Type B pancreatic cell (in vitro differentiated cells): ENCODE results near the gene RUSC2. TPM values are rescaled to one million over a fixed set of nuclear protein-coding genes. Genes with fewer than 3 reads are reported as not detected.

Experiments used
- DNase-seq: peaks from one replicate; pipeline ENCODE4 v3.0.0; 2021; ENCODE audit warnings: mixed read lengths; ENCODE audit not compliant: unreplicated experiment; ENCODE audit errors: extremely low spot score
- H3K27ac Mint-ChIP-seq: 2 replicates; pipeline ENCODE4 v1.8.0; 2021; ENCODE audit warnings: mild to moderate bottlenecking, mixed read lengths
- H3K27me3 Mint-ChIP-seq: 2 replicates; pipeline ENCODE4 v1.8.0; 2021; ENCODE audit warnings: mixed read lengths
- H3K36me3 Mint-ChIP-seq: 2 replicates; pipeline ENCODE4 v1.8.0; 2021; ENCODE audit warnings: mixed read lengths
- H3K4me1 Mint-ChIP-seq: one replicate; pipeline ENCODE4 v1.8.0; 2021; ENCODE audit warnings: mixed read lengths; ENCODE audit not compliant: unreplicated experiment
- H3K4me3 Mint-ChIP-seq: 2 replicates; pipeline ENCODE4 v1.8.0; 2021; ENCODE audit warnings: mild to moderate bottlenecking, mixed read lengths
- H3K9me3 Mint-ChIP-seq: 2 replicates; pipeline ENCODE4 v1.8.0; 2021; ENCODE audit warnings: mixed read lengths
- CTCF ChIP-seq: fragments of 200-600 bp; sonication (generic); conservative IDR thresholded peaks from 2 replicates; pipeline ENCODE4 v1.5.0; 2021; ENCODE audit warnings: antibody characterized with exemption, mild to moderate bottlenecking
- total RNA-seq: library from RNA; stranded (reverse); gene quantifications from 2 replicates; pipeline ENCODE4 v1.2.1, GENCODE V29; 2021; ENCODE audit warnings: low replicate concordance

The RUSC2 gene
- total RNA-seq, 1 donor from 2014 or later = 22.1 TPM

GRCh38 chr9:35453786-35454185 is 36.1 kb upstream of the RUSC2 start:
- H3K36me3 Mint-ChIP-seq = no peaks in the 10 kb centered on the region
- DNase-seq = no peak
- no peak overlapping the region for H3K27ac Mint-ChIP-seq
- no peak for TF ChIP-seq CTCF
- no peak overlapping the region for H3K4me3 Mint-ChIP-seq
- peaks cover 4% of the 10 kb centered on the region for H3K9me3 Mint-ChIP-seq
- H3K4me1 Mint-ChIP-seq = no peaks in the 10 kb centered on the region
- H3K27me3 Mint-ChIP-seq = peaks cover 28% of the 10 kb centered on the region

- Mint-ChIP-seq H3K36me3 (peaks cover 3% of the 10 kb centered on the region), H3K27me3 (peaks cover 21% of the 10 kb centered on the region), H3K4me1 (no peaks in the 10 kb centered on the region), H3K9me3 (peaks cover 4% of the 10 kb centered on the region), H3K4me3 (no peak overlapping the region), H3K27ac (no peak overlapping the region)
- no peak for DNase-seq
- TF ChIP-seq CTCF = no peak
These were observed 25.5 kb upstream of the RUSC2 start for GRCh38 chr9:35464141-35465025.

GRCh38 chr9:35470340-35470739 is 19.6 kb upstream of the RUSC2 start:
- no peak for TF ChIP-seq CTCF
- H3K4me3 Mint-ChIP-seq = no peak overlapping the region
- H3K27ac Mint-ChIP-seq = no peak overlapping the region
- H3K36me3 Mint-ChIP-seq = no peaks in the 10 kb centered on the region
- H3K4me1 Mint-ChIP-seq = no peaks in the 10 kb centered on the region
- H3K9me3 Mint-ChIP-seq = no peaks in the 10 kb centered on the region
- H3K27me3 Mint-ChIP-seq = peaks cover 16% of the 10 kb centered on the region
- no peak for DNase-seq

GRCh38 chr9:35470894-35471293 is 19.0 kb upstream of the RUSC2 start:
- no peak for DNase-seq
- Mint-ChIP-seq H3K27me3 (peaks cover 19% of the 10 kb centered on the region), H3K4me3 (no peak overlapping the region), H3K4me1 (no peaks in the 10 kb centered on the region), H3K9me3 (no peaks in the 10 kb centered on the region), H3K27ac (no peak overlapping the region), H3K36me3 (no peaks in the 10 kb centered on the region)
- TF ChIP-seq CTCF = no peak

GRCh38 chr9:35476596-35476995 is 13.3 kb upstream of the RUSC2 start:
- H3K4me1 Mint-ChIP-seq = peaks cover 5% of the 10 kb centered on the region
- H3K9me3 Mint-ChIP-seq = no peaks in the 10 kb centered on the region
- H3K27ac Mint-ChIP-seq = no peak overlapping the region
- H3K36me3 Mint-ChIP-seq = no peaks in the 10 kb centered on the region
- TF ChIP-seq CTCF = no peak
- no peak overlapping the region for H3K4me3 Mint-ChIP-seq
- DNase-seq = no peak
- peaks cover 27% of the 10 kb centered on the region for H3K27me3 Mint-ChIP-seq
